GM12892 (cell line): ENCODE data around the gene TRIM26.

Source experiments
- POLR2A ChIP-seq: IDR thresholded peaks from 2 replicates; pipeline ENCODE4 v1.6.1; 2011; ENCODE audit warnings: low read depth, low read length, control low read depth
- TAF1 ChIP-seq: IDR thresholded peaks from 2 replicates; pipeline ENCODE4 v1.6.1; 2011; ENCODE audit warnings: low read depth, mild to moderate bottlenecking, control low read depth, low read length, borderline replicate concordance

- TF ChIP-seq POLR2A (no peak), TAF1 (no peak)
Measured at GRCh38 chr6:30154061-30154460, 59.1 kb downstream of the TRIM26 start.
